ENCODE data around the gene PTPA. TPM values are rescaled to one million over a fixed set of nuclear protein-coding genes. Genes with fewer than 3 reads are reported as not detected.

PTPA gene
- total and polyA plus RNA-seq, 2 of the 4 experiments (the other 2 are of a cell fraction) = 124 to 149 TPM

DNA sequence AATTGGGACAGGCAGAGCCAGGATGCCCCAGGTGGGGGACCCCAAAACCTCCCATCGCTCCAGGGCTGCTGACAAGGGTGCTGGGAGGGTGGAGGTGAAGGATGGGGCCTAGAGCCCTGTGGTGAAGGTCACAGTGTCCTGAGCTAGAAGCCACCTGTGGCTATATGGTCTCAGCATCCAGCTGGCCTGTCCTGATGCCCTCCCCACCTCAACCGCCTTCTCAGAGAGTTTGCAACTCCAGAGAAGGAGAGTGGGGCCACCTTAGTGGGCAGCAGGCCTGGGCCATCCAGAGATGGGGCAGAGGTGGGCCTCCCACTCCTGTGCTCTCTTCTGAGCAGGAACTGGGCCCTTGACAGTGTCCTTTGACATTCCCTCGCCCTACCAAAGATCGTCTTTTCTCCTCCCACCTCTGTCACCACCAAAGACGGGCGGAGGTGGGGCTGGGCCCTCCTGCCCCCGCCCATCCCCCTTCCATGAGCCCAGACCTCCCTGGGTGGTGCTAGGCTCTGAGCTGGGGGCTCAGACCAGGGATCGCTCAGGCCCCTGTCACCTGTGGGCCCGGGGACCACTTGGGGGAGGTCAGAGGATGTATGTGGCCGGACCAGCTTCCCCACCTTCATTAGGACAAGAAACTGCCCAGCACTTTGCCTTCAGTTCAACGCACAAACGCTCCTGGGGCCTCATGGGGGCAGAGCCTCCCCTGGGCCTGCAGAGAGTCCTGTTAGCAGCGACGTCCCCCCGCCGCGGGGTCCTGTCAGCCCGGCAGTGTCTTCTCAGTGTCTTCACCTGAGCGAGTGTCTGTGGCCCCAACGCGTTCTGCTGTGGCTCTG is 40.3 kb upstream of the PTPA start:
- Histone ChIP-seq H3K4me2 (ENCODE audit: low read depth, low read length) (no peak overlapping the region), H3K9me1 (ENCODE audit: insufficient read depth, low read length) (0 out of 2 replicates have a peak, but pooled peaks cover 6% of the 10 kb centered on the region), H2AK9ac (replicated peaks; ENCODE audit: low read depth, low read length, poor library complexity) (no peak overlapping the region), H3K27ac (ENCODE audit: insufficient read depth, low read length) (no peak overlapping the region), H2BK120ac (ENCODE audit: low read depth, low read length) (no peak overlapping the region), H4K8ac (ENCODE audit: low read depth in 2 of 2, low read length in 2 of 2) (no peak overlapping the region), H4K5ac (ENCODE audit: low read depth, low read length) (no peak overlapping the region), H2BK5ac (ENCODE audit: low read depth, low read length, poor library complexity, severe bottlenecking) (no peak overlapping the region), H3K4me3 (ENCODE audit: insufficient read depth, low read depth, low read length) (no peak overlapping the region), H3K23ac (ENCODE audit: low read depth, low read length) (no peak overlapping the region), H3K79me1 (ENCODE audit: low read depth in 1 of 2, low read length in 2 of 2) (no peaks in the 10 kb centered on the region), H2BK15ac (ENCODE audit: low read depth, low read length) (no peak overlapping the region), H3K14ac (replicated peaks; ENCODE audit: low read depth, low read length) (no peak overlapping the region), H2BK20ac (ENCODE audit: low read depth, low read length) (no peak overlapping the region), H3K27me3 (ENCODE audit: control insufficient read depth, insufficient read depth, low read length) (no peaks in the 10 kb centered on the region), H3K36me3 (ENCODE audit: control insufficient read depth, insufficient read depth, low read length) (peaks cover 17% of the 10 kb centered on the region), H3K4ac (ENCODE audit: low read depth, low read length) (no peak overlapping the region), H4K20me1 (ENCODE audit: insufficient read depth, low read length) (no peaks in the 10 kb centered on the region), H3K18ac (ENCODE audit: low read depth, low read length) (no peak overlapping the region), H3K9me3 (ENCODE audit: control insufficient read depth, insufficient read depth, low read length) (no peaks in the 10 kb centered on the region), H2AFZ (replicated peaks; ENCODE audit: low read length, poor library complexity) (no peak overlapping the region), H2AK5ac (ENCODE audit: low read depth, low read length) (no peak overlapping the region), H3K9ac (ENCODE audit: low read depth, low read length) (no peak overlapping the region), H3K4me1 (ENCODE audit: control insufficient read depth, insufficient read depth, low read length) (no peaks in the 10 kb centered on the region), H3K56ac (ENCODE audit: extremely low read depth, insufficient read depth, low read length) (no peak overlapping the region), H4K91ac (ENCODE audit: insufficient read depth, low read depth, low read length) (no peak overlapping the region)
- ATAC-seq (ENCODE audit: low read depth) = no peak
- WGBS, 2 experiments (ENCODE audit: extremely low coverage in 2 of 2, insufficient read length in 1 of 2) = 76% methylated on average over 3 of the region's 21 CpGs; no CpG with 5 or more reads in 1 of the 2 experiments
- ChIA-PET POLR2A (ENCODE audit: unreplicated experiment) (no interaction called here), CTCF (no interaction called here)
- intact Hi-C loops (cut with micrococcal nuclease) = no loop called here
- in situ Hi-C loops (cut with MboI; ENCODE audit: low sequenced_read_pairs) = no loop called here
- dilution Hi-C loops (cut with HindIII; ENCODE audit: low sequenced_read_pairs, unreplicated experiment) = no loop called here
- no TSS peak for BruUV-seq (replicated peaks)
- no peak for DNase-seq
- TF ChIP-seq SMC3 (IDR thresholded peaks at IDR 0.05; ENCODE audit: low read depth, low read length) (no peak), CEBPB (IDR thresholded peaks at IDR 0.05; ENCODE audit: low read depth, low read length) (no peak), MAZ (IDR thresholded peaks at IDR 0.05; ENCODE audit: borderline replicate concordance, low read depth, low read length) (no peak), CHD1 (IDR thresholded peaks at IDR 0.05; ENCODE audit: low read depth, low read length) (no peak), ELK1 (IDR thresholded peaks at IDR 0.05; ENCODE audit: borderline replicate concordance, low read depth, low read length) (no peak), MAFK (IDR thresholded peaks at IDR 0.05; ENCODE audit: low read depth, low read length) (no peak), RCOR1 (IDR thresholded peaks at IDR 0.05; ENCODE audit: insufficient replicate concordance, low read length) (no peak), RFX5 (IDR thresholded peaks at IDR 0.05; ENCODE audit: low read depth, low read length) (no peak), FOS (IDR thresholded peaks at IDR 0.05; ENCODE audit: low read depth, low read length) (no peak), MXI1 (IDR thresholded peaks at IDR 0.05; ENCODE audit: borderline replicate concordance, low read depth, low read length) (no peak), CTCF (conservative IDR thresholded peaks at IDR 0.05; ENCODE audit: low read depth, low read length) (no peak), POLR2A (IDR thresholded peaks at IDR 0.05; ENCODE audit: low read depth, low read length) (no peak), BHLHE40 (IDR thresholded peaks at IDR 0.05; ENCODE audit: low read depth, low read length) (no peak), RAD21 (IDR thresholded peaks at IDR 0.05; ENCODE audit: low read length) (no peak)
- TF ChIP-seq, protein P1, sequence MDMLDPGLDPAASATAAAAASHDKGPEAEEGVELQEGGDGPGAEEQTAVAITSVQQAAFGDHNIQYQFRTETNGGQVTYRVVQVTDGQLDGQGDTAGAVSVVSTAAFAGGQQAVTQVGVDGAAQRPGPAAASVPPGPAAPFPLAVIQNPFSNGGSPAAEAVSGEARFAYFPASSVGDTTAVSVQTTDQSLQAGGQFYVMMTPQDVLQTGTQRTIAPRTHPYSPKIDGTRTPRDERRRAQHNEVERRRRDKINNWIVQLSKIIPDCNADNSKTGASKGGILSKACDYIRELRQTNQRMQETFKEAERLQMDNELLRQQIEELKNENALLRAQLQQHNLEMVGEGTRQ (IDR thresholded peaks at IDR 0.05; ENCODE audit: low read depth, low read length) = no peak

All from IMR-90 (cell line).